GM18511 (cell line): ENCODE measurements around the gene LAMA2.

Source experiments
- ATAC-seq: cut with Tn5 transposase; IDR thresholded peaks from one replicate; pipeline ENCODE4 v1.9.1; 2021; ENCODE audit warnings: mild to moderate bottlenecking, moderate library complexity; ENCODE audit not compliant: unreplicated experiment

Gene LAMA2

DNA sequence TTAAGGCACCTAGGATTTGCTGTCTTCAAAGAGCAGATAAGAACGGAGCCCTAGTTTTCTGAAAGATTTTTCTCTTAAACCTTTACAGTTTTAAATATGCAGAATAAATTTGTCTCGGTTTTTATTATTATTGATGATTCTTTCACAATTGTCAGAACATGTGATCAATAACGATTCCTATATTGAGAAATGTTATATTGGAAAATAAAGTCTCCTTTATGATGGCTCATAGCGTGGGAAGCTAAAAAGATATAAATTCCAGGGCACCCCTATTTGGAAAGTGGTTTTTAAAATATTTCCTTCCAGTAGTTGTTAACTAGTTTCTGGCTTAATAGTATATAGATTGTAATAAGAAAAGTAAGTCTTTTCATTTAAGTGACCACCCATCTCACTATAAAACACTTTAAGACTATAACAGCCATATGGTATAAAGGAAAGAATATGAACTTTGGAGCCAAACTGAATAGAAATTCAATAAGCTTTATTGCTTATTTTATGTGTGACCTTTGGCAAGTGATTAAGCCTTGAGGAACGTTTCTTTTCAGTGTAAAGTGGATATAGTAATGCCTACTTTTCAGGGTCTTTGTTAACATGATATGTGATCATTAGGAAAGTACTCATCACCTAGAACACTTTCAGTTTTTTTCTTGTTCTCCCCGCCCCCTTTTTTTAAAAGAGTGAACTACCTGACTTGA is 369.6 kb downstream of the LAMA2 start:
- no peak for ATAC-seq

DNA sequence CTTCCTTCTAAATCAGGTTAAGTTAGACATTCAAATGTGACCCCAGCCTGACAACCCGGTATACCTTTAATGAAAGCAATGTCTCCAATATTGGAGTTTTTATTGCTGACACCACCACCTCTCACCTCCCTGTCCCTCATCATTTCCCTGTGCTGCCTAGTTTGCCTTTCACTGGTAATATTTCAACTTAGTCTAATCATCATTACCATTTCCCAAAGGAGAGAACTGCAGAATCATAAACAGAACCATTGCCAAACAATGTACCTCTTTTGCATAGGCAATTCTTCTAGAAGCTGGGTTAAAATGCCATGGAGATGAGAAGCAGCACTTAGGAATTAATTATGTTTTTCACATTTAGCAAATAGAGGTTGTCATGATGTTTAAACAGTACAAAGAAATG is 370.3 kb downstream of the LAMA2 start:
- ATAC-seq = no peak

DNA sequence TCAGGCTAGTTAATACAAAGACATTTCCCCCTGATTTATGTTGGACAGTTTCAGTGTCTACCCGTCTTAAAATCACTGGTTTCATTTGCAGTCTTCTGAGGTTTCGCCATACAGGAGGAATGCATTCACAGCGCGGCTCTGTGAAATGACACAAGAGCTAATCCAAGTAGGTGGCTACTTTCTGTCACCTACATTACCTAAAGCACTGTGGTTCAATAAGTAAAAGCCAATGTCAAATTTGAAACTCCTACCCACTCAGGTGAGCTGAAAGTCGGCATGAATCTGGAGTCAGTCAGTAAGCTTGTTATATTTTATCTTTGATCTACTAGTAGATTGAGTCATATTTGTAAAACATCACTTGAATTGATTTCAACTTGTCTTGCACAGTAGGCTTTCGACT is 370.8 kb downstream of the LAMA2 start:
- no peak for ATAC-seq

DNA sequence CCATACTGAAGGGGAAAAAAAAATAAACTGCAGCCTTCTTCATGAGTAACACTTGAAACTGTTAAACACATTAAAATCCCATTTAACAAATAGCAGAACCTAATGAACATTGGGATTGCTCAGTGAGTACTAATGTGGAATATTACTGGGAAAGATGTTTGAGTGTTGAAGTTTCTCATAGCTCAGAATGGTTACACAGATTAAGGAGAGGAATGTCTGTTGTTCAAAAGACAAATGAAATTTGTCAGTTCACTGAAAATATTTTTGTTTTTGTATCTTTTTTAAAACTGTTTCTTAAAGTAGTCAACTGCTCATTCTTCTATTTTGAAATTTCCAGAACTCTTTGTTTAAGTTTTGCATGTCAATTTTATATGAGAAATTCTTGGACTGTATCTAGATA is 374.3 kb downstream of the LAMA2 start:
- no peak for ATAC-seq

DNA sequence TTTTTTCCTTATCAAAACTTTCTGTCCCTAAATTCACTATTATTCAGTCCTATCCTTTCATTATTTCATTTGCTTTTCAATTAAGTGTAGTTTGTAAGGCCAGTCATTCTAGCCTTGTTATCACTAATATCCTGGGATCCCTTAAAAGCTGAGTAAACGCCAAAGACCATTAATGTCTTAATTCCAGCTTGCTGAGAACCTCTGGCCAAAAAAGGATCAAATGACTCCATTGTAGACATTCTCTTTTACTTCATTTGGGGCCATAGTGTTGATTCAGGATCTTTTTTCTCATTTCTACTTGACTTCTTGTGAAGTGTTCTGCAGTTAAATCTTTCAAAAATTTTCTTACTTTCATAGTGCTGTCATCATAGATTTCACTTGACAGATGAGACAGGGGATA is 379.7 kb downstream of the LAMA2 start:
- ATAC-seq = no peak

DNA sequence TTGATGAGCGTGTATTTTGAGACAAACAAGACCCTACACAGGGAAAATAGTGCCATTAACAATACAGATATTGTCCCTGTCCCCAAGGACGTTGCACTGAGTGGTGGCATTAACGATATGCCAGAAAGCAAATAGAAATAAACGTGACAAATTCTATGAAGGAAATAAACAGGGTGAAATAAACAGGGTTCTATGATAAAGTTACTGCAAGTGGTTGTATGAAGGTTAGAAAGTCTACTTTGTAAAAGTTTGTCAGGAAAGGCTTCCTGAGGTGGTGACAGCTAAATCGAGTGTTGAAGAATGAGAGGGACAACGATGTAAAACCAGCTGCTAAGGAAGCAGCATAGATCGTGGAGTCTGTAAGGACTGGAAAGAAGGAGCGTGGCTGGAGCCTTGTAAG is 380.2 kb downstream of the LAMA2 start:
- no peak for ATAC-seq

DNA sequence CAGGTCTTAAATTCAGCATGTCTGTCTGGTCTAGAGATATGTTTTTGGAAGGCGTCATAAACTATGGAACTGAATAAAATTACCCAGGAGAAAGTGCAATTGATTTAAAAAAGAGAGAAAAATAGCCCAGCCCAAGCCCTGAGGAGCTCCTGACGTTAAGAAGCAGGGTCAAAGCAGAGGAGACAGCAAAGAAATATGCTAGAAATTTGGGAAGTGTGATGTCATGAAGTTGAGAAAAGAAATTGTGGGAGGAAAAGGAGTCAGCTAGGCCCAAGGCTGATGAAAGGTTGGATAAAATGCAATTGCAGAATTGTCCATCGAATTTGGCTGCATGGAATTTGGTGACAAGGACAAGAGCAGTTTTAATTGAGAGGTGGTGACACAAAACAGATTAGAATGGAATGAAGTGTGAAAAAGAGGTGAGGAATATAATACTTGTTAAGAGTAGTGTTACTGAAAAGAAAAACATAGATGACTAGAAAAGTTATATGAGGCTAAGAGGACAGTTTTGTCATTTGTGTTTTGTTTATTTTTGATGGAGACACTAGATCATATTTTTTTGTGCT is 381.6 kb downstream of the LAMA2 start:
- no peak for ATAC-seq

DNA sequence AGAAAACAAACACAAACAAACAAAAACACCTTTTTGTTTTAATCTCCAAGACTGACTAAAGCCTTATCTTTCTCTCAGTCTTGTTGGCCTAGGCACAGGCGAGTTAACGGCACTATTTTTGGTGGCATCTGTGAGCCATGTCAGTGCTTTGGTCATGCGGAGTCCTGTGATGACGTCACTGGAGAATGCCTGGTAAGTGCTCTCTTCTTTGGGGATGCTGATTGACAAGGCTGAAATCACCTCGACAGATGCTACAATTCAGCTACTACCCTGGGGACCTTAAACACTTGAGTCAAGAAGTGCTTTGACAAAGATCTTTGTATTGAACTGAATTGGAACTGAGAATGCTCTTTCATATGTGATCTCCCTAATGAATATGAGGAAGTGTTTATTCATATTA is 384.1 kb downstream of the LAMA2 start:
- ATAC-seq = no peak

DNA sequence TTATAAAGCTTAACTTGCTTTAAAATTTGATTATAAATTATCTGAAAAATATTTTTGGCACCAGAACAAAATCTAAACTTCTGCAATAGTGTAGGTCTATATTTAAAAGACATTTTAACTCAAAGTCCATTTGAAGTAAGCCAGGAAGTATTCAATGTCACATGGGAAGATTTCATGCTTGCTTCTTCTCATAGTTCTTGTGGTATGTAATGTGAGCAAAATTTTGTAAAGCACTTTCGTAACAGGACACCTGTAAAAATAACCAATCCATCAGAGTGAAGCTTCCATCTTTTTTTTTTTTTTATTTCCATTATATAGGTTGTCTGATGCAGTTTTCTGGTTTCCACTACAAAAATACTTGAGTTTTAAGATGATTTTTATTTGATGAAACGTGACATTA is 386.1 kb downstream of the LAMA2 start:
- no peak for ATAC-seq

DNA sequence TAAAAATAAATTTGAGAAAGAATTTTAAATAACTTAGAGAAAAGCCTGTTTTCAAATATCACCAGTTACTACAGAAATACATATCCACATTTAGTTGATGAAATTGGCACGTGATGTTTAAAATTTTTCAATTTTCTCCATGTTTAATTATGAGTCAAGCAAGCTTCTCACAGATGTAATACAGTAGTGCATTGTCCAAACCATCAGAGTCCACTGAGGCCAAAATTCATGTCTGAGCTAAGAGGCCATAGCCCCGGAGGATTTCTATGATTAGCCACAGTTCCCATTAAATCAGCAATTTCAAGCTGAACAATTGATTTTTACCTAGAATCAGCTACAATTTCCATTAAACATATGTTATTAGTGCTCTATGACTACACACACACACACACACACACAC is 387.0 kb downstream of the LAMA2 start:
- ATAC-seq = no peak

DNA sequence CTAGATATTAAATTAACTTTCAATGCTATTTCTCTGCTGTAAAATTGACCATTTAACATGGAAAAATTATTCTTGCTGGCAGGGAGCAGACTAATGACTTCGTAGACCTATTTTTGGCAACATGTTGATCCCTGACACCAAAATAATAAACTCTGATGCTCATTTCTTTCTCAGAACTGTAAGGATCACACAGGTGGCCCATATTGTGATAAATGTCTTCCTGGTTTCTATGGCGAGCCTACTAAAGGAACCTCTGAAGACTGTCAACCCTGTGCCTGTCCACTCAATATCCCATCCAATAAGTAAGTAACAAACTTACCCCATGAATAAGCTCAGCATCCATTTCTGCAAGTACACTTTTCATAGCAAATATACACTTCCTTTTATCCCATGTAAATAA is 387.5 kb downstream of the LAMA2 start:
- ATAC-seq = no peak

DNA sequence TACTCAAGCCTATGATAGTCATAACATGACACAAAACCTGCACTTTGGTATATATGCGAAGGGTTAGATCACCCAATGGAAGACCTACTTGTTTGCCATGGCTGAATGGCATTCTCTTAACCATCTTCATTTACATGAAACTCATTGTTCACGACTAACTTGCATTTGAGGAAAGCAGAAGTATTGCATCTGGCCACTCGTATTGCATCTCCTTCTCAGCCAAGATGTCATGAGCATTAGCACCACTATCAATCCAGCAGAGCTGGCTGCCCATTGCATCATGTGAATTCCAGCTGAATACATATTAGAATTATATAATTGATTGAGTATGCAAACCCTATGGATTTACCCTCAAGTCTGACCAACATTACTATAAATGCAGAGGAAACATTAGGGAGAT is 390.2 kb downstream of the LAMA2 start:
- ATAC-seq = no peak

DNA sequence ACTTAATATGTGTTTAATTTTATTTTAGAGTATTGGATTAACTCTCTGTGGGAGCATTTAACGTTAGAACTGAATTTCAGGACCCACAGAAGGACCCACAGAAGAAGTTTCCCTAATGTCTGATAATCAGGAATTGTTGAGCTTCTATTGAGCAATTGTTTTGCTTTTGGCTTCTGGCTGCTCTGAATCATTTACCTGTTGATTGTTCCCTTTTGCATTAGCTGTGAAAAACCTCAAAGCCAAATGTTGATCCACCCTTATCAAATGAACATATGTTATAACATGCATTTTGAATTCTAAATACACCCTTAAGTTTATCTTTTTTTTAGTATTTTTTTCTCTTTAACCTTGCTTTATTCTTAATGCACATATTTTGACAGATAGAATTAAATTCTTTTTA is 393.5 kb downstream of the LAMA2 start:
- ATAC-seq = no peak

DNA sequence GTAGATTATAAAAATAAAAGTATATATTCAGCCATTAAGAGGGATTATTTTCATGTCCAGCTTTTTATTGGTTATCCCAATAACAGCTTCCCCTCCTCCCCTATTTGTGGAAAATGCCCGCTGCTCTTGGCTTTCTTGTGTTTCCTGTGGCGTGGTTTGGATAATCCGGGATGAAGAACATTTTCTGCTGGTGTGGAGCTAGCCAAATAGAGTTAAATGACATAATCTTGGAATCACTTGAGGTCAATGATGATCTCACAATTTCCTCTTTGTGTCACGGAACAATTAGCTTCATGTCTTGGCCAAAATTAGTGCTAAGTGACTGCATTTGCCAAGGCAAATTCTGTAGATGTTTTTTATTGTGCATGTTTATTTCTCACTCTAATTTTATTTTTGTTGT is 394.0 kb downstream of the LAMA2 start:
- no peak for ATAC-seq

DNA sequence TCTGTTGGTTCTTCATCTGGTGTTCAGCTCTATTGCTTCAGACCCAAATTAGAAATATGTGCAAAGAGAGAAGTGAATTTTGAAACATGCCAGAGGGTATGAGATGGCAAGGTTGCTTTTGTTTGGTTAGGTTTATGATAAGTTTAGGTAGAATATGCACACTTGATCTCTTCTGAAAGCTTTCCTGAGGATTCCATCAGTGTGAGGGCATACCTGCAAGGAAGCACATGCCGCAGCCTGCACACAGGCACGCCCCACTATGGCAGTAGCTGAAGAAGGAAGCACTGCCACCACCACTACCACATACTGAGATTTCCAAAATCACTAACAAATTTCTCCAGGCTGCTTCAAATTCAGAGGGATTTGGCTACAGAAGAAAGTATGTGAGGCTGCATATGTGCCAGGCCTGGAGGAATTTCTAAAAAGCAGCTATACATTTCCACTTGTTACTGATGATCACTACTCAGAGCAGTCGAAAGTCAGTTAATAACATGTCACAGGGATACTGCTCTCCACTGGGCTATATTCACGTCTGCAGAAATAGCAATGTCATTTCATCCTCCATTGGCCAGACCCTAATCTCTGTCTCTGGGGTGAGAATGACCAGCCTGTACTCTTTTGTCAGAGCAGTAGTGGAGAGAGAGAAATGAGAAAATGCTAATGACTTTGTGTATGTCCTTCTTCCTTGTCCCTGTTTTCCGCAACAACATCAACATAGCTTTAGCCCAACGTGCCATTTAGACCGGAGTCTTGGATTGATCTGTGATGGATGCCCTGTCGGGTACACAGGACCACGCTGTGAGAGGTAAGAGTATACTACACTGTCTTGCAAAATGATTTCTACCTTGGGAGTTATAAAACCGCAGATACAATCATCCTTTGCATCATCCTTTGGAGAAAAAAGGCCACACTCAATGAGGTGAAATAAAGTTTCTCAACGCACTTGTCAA is 396.7 kb downstream of the LAMA2 start:
- ATAC-seq = no peak

DNA sequence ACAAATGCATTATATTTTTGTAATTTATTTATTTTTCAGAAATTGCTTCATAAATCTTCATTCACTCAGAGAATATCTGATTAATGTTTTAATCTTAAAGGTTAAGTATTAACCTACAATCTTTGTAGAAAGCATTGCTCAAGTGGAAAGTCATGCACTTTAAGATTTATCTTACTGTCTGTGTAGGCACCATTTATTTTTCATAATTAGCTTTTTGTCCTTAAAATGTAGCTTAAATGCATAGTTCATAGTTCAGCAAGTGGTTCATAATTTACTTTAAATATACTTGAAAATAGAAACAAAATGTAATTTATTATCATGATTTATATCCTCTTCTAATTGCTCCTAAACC is 397.3 kb downstream of the LAMA2 start:
- no peak for ATAC-seq

DNA sequence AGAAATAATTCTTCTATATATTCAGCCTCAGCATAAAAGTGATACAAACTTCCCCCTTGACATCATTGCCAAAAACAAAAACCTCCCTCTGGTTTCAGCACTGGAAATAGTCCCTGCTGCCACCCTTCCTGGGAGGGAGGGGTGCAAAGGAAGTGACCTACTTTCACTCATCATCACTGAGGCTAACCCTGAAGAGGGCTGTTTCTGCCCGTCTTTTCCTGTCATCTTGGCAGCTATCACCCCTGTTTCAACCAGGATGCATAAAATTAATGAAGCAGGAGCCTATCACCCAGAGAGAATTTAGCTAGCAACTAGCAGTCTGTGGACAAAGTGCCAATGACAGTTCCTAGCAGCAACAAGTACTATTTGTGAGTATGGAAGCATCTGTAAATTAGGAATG is 397.8 kb downstream of the LAMA2 start:
- ATAC-seq = no peak

DNA sequence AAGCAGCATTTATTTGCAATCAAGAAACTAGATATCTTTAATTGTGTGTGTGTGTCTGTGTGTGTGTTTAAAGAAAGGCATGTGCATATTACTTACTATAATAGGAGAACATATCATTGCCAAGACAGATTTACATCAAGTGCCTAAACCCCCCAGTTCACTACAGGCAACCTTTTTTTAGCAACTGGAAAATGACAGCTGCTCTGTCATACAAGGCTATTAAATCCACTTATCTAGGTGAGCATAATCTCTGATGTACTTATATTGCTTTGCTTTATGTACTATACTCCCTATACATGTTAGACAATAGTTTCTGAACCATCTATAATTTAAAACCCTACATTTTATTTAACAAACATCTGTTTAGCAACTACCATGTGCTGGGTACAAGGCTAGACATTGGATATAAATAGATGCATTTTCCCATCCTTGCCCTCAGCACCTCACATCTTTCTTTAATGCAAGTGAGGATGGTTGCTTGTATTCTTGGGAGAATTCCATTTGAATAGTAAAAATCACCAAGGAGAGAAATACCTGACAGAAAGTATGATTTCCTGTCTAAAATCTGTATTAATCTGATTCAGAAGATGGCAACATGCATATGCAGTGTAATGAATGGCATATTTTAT is 398.3 kb downstream of the LAMA2 start:
- ATAC-seq = no peak

DNA sequence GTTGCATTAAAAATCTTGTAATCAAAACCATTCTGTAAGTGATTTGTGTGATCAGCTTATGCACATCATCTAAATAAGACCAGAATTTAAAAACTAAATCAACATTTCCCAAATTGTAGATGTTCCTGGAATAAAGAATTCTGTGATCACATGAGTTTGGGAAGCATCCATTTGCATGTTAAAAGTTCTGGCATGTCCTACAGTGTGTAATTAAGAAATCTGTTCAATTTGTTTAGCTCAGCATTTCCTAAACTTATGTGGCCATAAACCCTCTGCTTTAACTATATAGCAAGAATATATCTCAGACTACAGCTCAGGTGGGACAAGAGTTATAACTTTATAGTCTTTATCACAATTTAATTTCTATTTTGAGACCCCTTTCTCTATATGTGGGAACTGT is 399.1 kb downstream of the LAMA2 start:
- no peak for ATAC-seq

DNA sequence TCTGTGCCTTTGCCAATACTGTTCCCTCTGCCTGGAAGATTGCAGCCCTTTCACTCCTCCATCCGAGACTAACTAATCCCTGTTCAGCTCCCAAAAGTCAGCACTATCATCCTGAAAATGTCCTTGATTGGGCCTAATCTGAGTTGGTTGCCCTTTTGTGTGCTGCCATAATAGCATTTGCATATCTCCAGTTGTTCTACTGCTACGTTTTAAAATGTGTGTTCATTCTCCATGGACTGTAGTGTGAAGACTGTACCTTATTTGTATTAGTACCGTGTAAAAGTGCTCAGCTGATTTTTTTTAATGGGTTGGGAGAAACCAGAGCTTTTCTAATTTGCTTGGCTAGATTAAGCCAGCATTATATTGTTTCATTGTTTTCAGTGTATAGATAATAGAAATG is 401.3 kb downstream of the LAMA2 start:
- ATAC-seq = no peak

DNA sequence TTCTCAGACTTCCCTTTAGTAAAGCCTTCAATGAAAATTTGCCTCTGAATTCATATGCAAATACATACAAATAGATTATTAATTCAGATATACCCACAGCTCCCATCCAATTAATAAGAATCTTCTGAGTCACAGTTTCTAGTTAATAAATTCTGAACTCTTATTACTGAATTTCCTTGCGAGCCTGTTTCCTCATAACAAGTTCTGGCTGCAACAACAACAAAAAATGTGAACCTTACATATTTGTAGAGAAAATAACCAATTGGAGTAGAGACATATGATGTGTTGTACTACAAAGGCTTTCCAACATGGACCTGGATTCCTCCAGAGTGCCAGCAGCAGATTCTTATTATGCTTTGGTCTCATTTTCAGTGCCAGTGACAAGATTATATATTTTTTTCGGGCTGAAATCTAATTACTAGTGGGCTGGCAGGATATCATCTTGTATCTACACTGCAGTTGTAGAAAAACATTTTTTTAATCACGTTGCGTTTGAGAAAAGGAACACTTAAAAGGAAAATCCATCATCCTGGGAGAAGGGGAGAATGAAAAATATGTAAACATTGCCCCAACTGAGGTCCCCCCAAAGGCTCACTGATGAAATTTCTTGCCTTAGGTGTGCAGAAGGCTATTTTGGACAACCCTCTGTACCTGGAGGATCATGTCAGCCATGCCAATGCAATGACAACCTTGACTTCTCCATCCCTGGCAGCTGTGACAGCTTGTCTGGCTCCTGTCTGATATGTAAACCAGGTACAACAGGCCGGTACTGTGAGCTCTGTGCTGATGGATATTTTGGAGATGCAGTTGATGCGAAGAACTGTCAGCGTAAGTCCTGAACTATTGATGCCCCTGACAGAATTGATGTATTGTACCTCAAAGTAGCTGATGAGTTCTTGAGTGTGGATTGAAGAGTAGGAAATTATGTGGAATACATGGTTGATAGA is 404.6 kb downstream of the LAMA2 start:
- no peak for ATAC-seq
